ENCODE results near the gene MIEF1. TPM values are rescaled to one million over a fixed set of nuclear protein-coding genes. Genes with fewer than 3 reads are reported as not detected.

MIEF1 gene
- total RNA-seq, 1 donor from 2014 or later: 10.4 TPM

DNA sequence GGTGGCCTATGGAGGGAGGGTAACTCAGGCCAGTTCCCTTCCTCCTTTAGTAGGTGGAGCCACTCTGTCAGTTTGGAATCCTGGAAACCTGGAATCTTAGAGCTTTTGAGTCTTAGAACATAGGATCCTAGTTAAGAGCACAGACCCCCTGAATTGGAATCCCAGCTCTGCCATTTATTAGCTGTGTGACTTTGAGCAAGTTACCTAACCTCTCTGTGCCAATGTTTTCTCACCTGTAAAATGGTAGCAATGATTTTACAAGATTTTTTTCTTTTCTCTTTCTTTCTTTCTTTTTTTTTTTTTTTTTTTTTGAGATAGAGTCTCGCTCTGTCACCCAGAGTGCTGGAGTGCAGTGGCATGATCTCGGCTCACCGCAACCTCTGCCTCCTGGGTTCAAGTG, 51.3 kb downstream of the MIEF1 start:
- Histone ChIP-seq H3K4me1 (ENCODE audit: control insufficient read depth in 3 of 3, insufficient read depth in 3 of 3, low read length in 3 of 3) (peaks cover 0 to 2% (median 0%) of the 10 kb centered on the region in 3 donors), H3K9me3 (ENCODE audit: control insufficient read depth in 3 of 3, low read length in 3 of 3) (no peaks in the 10 kb centered on the region), H3K27me3 (ENCODE audit: control insufficient read depth in 3 of 3, insufficient read depth in 3 of 3, low read length in 3 of 3) (peaks cover 41 to 47% (median 43%) of the 10 kb centered on the region in 3 donors), H3K4me3 (ENCODE audit: low read length in 3 of 3) (no peak overlapping the region), H3K27ac (ENCODE audit: low read depth, low read length) (no peak overlapping the region), H3K9ac (ENCODE audit: low read depth in 1 of 3, low read length in 3 of 3) (no peak overlapping the region), H3K36me3 (ENCODE audit: control insufficient read depth in 3 of 3, insufficient read depth in 3 of 3, low read length in 3 of 3) (no peaks in the 10 kb centered on the region)

- Histone ChIP-seq H3K9me3 (ENCODE audit: control insufficient read depth in 3 of 3, low read length in 3 of 3) (no peaks in the 10 kb centered on the region), H3K36me3 (ENCODE audit: control insufficient read depth in 3 of 3, insufficient read depth in 3 of 3, low read length in 3 of 3) (no peaks in the 10 kb centered on the region), H3K4me3 (ENCODE audit: low read length in 3 of 3) (no peak overlapping the region), H3K4me1 (ENCODE audit: control insufficient read depth in 3 of 3, insufficient read depth in 3 of 3, low read length in 3 of 3) (peaks cover 0 to 2% (median 0%) of the 10 kb centered on the region in 3 donors), H3K27me3 (ENCODE audit: control insufficient read depth in 3 of 3, insufficient read depth in 3 of 3, low read length in 3 of 3) (peaks cover 42 to 51% (median 51%) of the 10 kb centered on the region in 3 donors), H3K9ac (ENCODE audit: low read depth in 1 of 3, low read length in 3 of 3) (no peak overlapping the region), H3K27ac (ENCODE audit: low read depth, low read length) (no peak overlapping the region)
Observed at GRCh38 chr22:39554151-39554550, 52.1 kb downstream of the MIEF1 start.

GRCh38 chr22:39556970-39557841, 55.1 kb downstream of the MIEF1 start:
- Histone ChIP-seq H3K9ac (ENCODE audit: low read depth in 1 of 3, low read length in 3 of 3) (no peak overlapping the region), H3K4me1 (ENCODE audit: control insufficient read depth in 3 of 3, insufficient read depth in 3 of 3, low read length in 3 of 3) (peaks cover 0 to 2% (median 0%) of the 10 kb centered on the region in 3 donors), H3K27ac (ENCODE audit: low read depth, low read length) (no peak overlapping the region), H3K9me3 (ENCODE audit: control insufficient read depth in 3 of 3, low read length in 3 of 3) (no peaks in the 10 kb centered on the region), H3K4me3 (ENCODE audit: low read length in 3 of 3) (peak overlapping the region in 1 of 3 donors; percentile 35), H3K27me3 (ENCODE audit: control insufficient read depth in 3 of 3, insufficient read depth in 3 of 3, low read length in 3 of 3) (peaks cover 46 to 64% (median 56%) of the 10 kb centered on the region in 3 donors), H3K36me3 (ENCODE audit: control insufficient read depth in 3 of 3, insufficient read depth in 3 of 3, low read length in 3 of 3) (no peaks in the 10 kb centered on the region)

- Histone ChIP-seq H3K9ac (ENCODE audit: low read depth in 1 of 3, low read length in 3 of 3) (no peak overlapping the region), H3K27me3 (ENCODE audit: control insufficient read depth in 3 of 3, insufficient read depth in 3 of 3, low read length in 3 of 3) (peaks cover 42 to 71% (median 52%) of the 10 kb centered on the region in 3 donors), H3K27ac (ENCODE audit: low read depth, low read length) (no peak overlapping the region), H3K4me1 (ENCODE audit: control insufficient read depth in 3 of 3, insufficient read depth in 3 of 3, low read length in 3 of 3) (peaks cover 0 to 2% (median 0%) of the 10 kb centered on the region in 3 donors), H3K4me3 (ENCODE audit: low read length in 3 of 3) (no peak overlapping the region), H3K9me3 (ENCODE audit: control insufficient read depth in 3 of 3, low read length in 3 of 3) (no peaks in the 10 kb centered on the region), H3K36me3 (ENCODE audit: control insufficient read depth in 3 of 3, insufficient read depth in 3 of 3, low read length in 3 of 3) (no peaks in the 10 kb centered on the region)
Observed at GRCh38 chr22:39558254-39558727, 56.2 kb downstream of the MIEF1 start.

DNA sequence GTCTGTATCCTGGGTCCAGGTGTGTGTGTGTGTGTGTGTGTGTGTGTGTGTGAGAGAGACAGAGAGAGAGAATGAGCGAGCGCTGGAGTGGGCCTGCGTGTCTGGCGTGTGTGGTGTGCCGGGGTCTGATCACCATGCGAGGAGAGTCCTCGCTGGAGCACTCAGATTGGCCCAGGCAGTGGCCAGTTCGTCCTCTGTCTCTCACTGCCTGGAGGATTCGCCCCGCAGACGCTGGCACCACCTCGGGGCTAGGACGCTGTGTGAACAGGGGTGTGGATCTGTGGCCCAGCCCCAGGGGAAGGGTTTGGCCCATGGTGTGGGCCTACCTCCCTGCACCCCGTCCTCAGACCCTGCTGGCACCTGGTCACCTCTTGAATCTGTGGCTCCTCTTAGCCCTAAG, 56.9 kb downstream of the MIEF1 start:
- H3K27me3 ChIP-seq (ENCODE audit: control insufficient read depth in 3 of 3, insufficient read depth in 3 of 3, low read length in 3 of 3): peaks cover 48 to 77% (median 52%) of the 10 kb centered on the region in 3 donors
- H3K4me1 ChIP-seq (ENCODE audit: control insufficient read depth in 3 of 3, insufficient read depth in 3 of 3, low read length in 3 of 3): peaks cover 0 to 2% (median 0%) of the 10 kb centered on the region in 3 donors
- no peak overlapping the region for H3K27ac ChIP-seq (ENCODE audit: low read depth, low read length)
- no peaks in the 10 kb centered on the region for H3K36me3 ChIP-seq (ENCODE audit: control insufficient read depth in 3 of 3, insufficient read depth in 3 of 3, low read length in 3 of 3)
- H3K9me3 ChIP-seq (ENCODE audit: control insufficient read depth in 3 of 3, low read length in 3 of 3): no peaks in the 10 kb centered on the region
- no peak overlapping the region for H3K9ac ChIP-seq (ENCODE audit: low read depth in 1 of 3, low read length in 3 of 3)
- H3K4me3 ChIP-seq (ENCODE audit: low read length in 3 of 3): no peak overlapping the region

DNA sequence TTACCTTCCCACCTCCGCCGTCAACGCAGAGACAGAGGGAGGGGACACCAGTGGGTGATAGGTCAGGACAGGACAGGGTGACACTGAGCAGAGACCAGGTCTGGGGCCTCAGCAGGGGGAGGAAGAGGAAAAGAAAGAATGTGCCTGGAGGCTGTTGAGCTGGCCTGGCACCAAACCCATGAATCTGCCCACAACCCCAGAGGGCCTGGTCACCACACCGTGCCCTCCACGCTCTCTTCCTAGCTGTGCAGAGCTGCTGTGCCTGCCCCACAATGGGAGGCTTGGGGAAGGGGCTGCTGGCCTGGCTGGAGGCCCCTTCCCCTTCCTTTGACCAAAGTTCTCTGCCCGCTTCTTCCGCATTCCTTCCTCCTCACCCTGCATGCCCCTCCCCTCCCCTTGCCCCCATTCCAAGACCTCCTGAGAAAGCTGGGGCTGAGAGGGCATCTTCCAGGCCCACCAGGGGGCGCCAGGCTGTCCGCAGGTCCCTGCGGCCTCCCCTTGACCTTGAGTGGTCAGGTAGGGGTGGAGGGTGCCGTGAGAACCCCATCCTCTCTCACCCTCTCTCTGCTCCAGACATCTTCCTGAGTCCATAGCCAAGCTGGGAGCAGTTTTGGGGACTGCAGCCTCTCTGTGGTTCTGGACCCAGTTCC, 57.5 kb downstream of the MIEF1 start:
- Histone ChIP-seq H3K27me3 (ENCODE audit: control insufficient read depth in 3 of 3, insufficient read depth in 3 of 3, low read length in 3 of 3) (peaks cover 54 to 83% (median 54%) of the 10 kb centered on the region in 3 donors), H3K4me1 (ENCODE audit: control insufficient read depth in 3 of 3, insufficient read depth in 3 of 3, low read length in 3 of 3) (peaks cover 0 to 2% (median 0%) of the 10 kb centered on the region in 3 donors), H3K4me3 (ENCODE audit: low read length in 3 of 3) (no peak overlapping the region), H3K9me3 (ENCODE audit: control insufficient read depth in 3 of 3, low read length in 3 of 3) (no peaks in the 10 kb centered on the region), H3K9ac (ENCODE audit: low read depth in 1 of 3, low read length in 3 of 3) (no peak overlapping the region), H3K27ac (ENCODE audit: low read depth, low read length) (no peak overlapping the region), H3K36me3 (ENCODE audit: control insufficient read depth in 3 of 3, insufficient read depth in 3 of 3, low read length in 3 of 3) (no peaks in the 10 kb centered on the region)

DNA sequence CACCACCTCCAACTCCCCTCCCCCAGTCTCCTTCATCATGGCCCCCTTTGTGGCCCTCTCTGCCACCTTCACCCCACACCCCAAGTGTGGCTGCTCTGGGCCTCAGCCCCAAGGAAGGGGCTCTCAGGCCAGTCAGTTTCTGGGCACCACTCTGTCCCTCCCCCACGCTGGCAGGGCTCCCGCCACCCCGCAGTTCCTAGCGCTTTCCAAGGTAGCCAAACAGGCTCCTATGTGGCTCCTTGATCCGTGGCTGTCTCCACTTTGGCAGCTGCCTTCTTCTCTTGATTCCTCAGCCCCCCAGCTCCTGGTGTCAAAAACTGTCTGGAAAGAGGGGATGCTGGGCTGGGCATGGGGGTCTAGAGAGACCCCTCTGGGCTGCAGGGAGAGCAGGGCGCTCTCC, 58.0 kb downstream of the MIEF1 start:
- H3K36me3 ChIP-seq (ENCODE audit: control insufficient read depth in 3 of 3, insufficient read depth in 3 of 3, low read length in 3 of 3): no peaks in the 10 kb centered on the region
- peaks cover 0 to 2% (median 0%) of the 10 kb centered on the region in 3 donors for H3K4me1 ChIP-seq (ENCODE audit: control insufficient read depth in 3 of 3, insufficient read depth in 3 of 3, low read length in 3 of 3)
- H3K9me3 ChIP-seq (ENCODE audit: control insufficient read depth in 3 of 3, low read length in 3 of 3): no peaks in the 10 kb centered on the region
- H3K4me3 ChIP-seq (ENCODE audit: low read length in 3 of 3): no peak overlapping the region
- H3K27ac ChIP-seq (ENCODE audit: low read depth, low read length): no peak overlapping the region
- no peak overlapping the region for H3K9ac ChIP-seq (ENCODE audit: low read depth in 1 of 3, low read length in 3 of 3)
- H3K27me3 ChIP-seq (ENCODE audit: control insufficient read depth in 3 of 3, insufficient read depth in 3 of 3, low read length in 3 of 3): peaks cover 55 to 87% (median 55%) of the 10 kb centered on the region in 3 donors

- H3K9me3 ChIP-seq (ENCODE audit: control insufficient read depth in 3 of 3, low read length in 3 of 3): no peaks in the 10 kb centered on the region
- H3K27ac ChIP-seq (ENCODE audit: low read depth, low read length): no peak overlapping the region
- H3K36me3 ChIP-seq (ENCODE audit: control insufficient read depth in 3 of 3, insufficient read depth in 3 of 3, low read length in 3 of 3): no peaks in the 10 kb centered on the region
- no peak overlapping the region for H3K9ac ChIP-seq (ENCODE audit: low read depth in 1 of 3, low read length in 3 of 3)
- H3K4me3 ChIP-seq (ENCODE audit: low read length in 3 of 3): no peak overlapping the region
- H3K4me1 ChIP-seq (ENCODE audit: control insufficient read depth in 3 of 3, insufficient read depth in 3 of 3, low read length in 3 of 3): peaks cover 0 to 2% (median 0%) of the 10 kb centered on the region in 3 donors
- H3K27me3 ChIP-seq (ENCODE audit: control insufficient read depth in 3 of 3, insufficient read depth in 3 of 3, low read length in 3 of 3): peaks cover 35 to 73% (median 44%) of the 10 kb centered on the region in 3 donors
Observed at GRCh38 chr22:39562839-39563489, 60.9 kb downstream of the MIEF1 start.

GRCh38 chr22:39563571-39564428, 61.7 kb downstream of the MIEF1 start:
- no peak overlapping the region for H3K27ac ChIP-seq (ENCODE audit: low read depth, low read length)
- no peaks in the 10 kb centered on the region for H3K4me1 ChIP-seq (ENCODE audit: control insufficient read depth in 3 of 3, insufficient read depth in 3 of 3, low read length in 3 of 3)
- no peaks in the 10 kb centered on the region for H3K36me3 ChIP-seq (ENCODE audit: control insufficient read depth in 3 of 3, insufficient read depth in 3 of 3, low read length in 3 of 3)
- no peak overlapping the region for H3K4me3 ChIP-seq (ENCODE audit: low read length in 3 of 3)
- no peak overlapping the region for H3K9ac ChIP-seq (ENCODE audit: low read depth in 1 of 3, low read length in 3 of 3)
- H3K9me3 ChIP-seq (ENCODE audit: control insufficient read depth in 3 of 3, low read length in 3 of 3): no peaks in the 10 kb centered on the region
- H3K27me3 ChIP-seq (ENCODE audit: control insufficient read depth in 3 of 3, insufficient read depth in 3 of 3, low read length in 3 of 3): peaks cover 29 to 72% (median 40%) of the 10 kb centered on the region in 3 donors

Measured in skeletal muscle tissue (tissue), 4 donors.